AG10803 (cell line): ENCODE measurements around the gene CXCL8.
A peak's percentile ranks its signal among the peaks of the same experiment; 100 is the strongest.

ENCODE experiments used
- DNase-seq: peaks from one replicate; pipeline ENCODE4 v3.0.0; 2010; ENCODE audit warnings: low read depth
- H3K4me3 ChIP-seq: 2 replicates; pipeline ENCODE4 v1.5.1; 2011; ENCODE audit warnings: mild to moderate bottlenecking, low read length, control low read depth
- CTCF ChIP-seq: conservative IDR thresholded peaks from 2 replicates; pipeline ENCODE4 v1.5.1; 2011; ENCODE audit warnings: mild to moderate bottlenecking, low read length, control low read depth, inconsistent platforms

Gene CXCL8

GRCh38 chr4:73707918-73708577 is 32.3 kb upstream of the CXCL8 start:
- H3K4me3 ChIP-seq, result no peak overlapping the region
- DNase-seq, result peak; percentile 81
- no peak for TF ChIP-seq CTCF

DNA sequence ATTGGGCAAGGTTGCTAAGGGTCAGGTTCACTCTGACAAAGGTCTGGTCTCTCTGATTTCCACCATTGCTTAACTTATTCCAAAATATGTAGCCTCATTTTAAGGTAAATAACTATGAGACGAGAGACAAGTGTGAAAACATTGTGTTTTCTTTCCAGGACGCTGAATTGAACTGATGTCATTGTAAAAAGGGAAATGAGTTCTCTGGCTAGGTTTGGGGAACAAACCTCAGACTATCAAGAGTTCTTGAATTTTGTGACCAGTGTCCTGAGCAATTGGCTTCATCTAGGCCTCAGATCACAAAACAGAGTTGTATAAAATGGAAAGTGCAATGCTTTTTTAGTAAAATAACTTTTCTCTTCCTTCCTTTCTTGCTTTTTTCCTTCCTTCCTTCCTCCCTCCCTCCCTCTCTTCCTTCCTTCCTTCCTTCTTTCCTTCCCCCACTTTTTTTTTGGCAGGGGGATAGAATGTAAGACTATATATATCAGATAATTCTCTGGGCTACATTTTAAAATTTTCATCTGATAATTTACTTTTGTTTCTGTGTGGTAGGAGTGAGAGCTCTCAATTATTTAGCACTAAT is 30.8 kb upstream of the CXCL8 start:
- DNase-seq, result no peak
- no peak overlapping the region for H3K4me3 ChIP-seq
- TF ChIP-seq CTCF, result no peak

GRCh38 chr4:73710094-73710493 is 30.3 kb upstream of the CXCL8 start:
- no peak overlapping the region for H3K4me3 ChIP-seq
- no peak for TF ChIP-seq CTCF
- no peak for DNase-seq

GRCh38 chr4:73711989-73712388 is 28.4 kb upstream of the CXCL8 start:
- H3K4me3 ChIP-seq, result no peak overlapping the region
- DNase-seq, result no peak
- no peak for TF ChIP-seq CTCF

DNA sequence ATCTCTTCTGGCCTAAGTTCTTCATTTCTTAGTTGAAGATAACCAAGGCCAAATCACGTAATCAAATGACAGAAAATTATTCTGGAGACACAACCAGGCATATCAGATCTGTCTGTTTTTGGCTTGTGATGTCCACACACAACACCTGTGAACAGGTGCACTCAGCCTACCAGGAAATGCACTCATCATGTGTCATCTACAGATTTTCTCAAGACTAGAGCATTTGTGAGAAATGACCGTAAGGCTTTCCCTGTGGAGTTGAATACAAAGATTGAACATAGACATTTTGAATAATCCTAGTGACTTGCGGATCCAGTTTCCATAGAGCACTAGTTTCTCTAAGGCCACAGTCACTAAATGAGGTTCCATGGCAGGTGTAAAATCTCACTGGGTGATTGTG is 26.7 kb upstream of the CXCL8 start:
- H3K4me3 ChIP-seq, result no peak overlapping the region
- no peak for DNase-seq
- no peak for TF ChIP-seq CTCF

DNA sequence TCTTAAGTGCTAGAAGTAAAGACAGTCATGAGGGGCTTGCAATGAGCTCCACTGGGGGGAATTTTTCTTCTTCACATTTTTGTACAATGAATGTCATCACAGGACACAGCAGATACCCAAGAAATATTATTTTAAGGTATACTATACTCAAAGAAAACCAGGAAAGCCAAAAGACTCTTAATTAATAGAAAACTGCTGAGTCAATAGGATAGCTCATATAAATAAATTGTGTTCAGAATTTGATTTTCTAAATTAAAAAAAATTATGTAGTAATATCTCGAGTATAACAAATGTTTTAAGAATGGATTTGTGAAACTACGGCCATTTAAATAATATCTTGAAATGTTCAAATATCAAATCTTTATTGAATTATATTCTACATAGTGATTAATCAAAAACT is 25.7 kb upstream of the CXCL8 start:
- H3K4me3 ChIP-seq, result no peak overlapping the region
- no peak for DNase-seq
- TF ChIP-seq CTCF, result no peak

- DNase-seq, result no peak
- H3K4me3 ChIP-seq, result no peak overlapping the region
- TF ChIP-seq CTCF, result no peak
These were observed 24.7 kb upstream of the CXCL8 start for GRCh38 chr4:73715659-73716058.
